Loucy (cell line): Measurements from ENCODE around the gene TBX10.

ENCODE experiments used
- EZH2phosphoT487 ChIP-seq: fragments of 200-600 bp; IDR thresholded peaks from 2 replicates; pipeline ENCODE4 v1.6.1; 2018; ENCODE audit warnings: antibody characterized with exemption, mild to moderate bottlenecking, moderate library complexity, borderline replicate concordance
- TF ChIP-seq, protein P1 (sequence below): fragments of 200-600 bp; sonication (generic); conservative IDR thresholded peaks from 2 replicates; pipeline ENCODE4 v1.5.1; 2014; ENCODE audit warnings: mild to moderate bottlenecking, antibody characterized with exemption, low read length

DNA sequence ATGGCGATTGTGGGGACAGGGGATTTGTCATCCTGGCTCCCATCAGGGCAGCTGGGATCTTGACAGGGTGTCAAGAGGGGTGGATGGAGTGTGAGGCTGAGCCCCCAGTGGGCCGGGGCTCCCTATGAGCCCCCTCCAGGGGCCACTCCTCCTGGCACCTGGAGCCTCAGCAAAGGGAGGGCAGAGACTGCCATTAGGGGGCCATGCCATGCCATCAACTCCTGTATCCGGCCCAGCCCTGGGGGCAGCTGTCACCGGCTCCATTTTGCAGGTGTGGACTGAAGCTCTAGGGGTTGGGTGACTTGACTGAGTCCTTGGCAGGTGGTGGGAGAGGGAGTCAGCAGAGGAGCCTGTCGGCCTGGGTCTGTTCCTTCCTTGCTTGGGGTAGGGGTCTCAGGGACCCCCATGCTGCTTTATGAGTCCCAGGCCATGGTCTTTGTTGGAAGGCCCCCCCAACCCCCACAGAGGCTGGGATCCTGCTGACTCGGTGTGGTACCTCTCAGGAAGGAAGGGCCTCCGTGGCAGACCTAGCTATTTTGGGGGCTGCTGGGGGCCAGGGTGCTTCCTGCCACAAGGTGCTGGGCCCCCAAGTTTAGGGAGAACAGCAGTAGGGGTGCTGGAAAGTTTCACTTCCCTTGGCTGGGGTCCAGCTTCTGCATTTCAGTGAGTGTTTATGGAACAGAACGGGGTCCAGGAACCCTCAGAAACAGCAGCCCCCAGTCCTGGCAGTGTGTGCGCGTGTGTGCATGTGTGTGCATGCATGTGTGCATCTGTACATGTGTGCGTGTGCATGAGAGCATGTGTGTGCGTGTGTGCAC, 9.4 kb upstream of the TBX10 start:
- TF ChIP-seq, protein P1, sequence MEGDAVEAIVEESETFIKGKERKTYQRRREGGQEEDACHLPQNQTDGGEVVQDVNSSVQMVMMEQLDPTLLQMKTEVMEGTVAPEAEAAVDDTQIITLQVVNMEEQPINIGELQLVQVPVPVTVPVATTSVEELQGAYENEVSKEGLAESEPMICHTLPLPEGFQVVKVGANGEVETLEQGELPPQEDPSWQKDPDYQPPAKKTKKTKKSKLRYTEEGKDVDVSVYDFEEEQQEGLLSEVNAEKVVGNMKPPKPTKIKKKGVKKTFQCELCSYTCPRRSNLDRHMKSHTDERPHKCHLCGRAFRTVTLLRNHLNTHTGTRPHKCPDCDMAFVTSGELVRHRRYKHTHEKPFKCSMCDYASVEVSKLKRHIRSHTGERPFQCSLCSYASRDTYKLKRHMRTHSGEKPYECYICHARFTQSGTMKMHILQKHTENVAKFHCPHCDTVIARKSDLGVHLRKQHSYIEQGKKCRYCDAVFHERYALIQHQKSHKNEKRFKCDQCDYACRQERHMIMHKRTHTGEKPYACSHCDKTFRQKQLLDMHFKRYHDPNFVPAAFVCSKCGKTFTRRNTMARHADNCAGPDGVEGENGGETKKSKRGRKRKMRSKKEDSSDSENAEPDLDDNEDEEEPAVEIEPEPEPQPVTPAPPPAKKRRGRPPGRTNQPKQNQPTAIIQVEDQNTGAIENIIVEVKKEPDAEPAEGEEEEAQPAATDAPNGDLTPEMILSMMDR, result no peak
- no peak for TF ChIP-seq EZH2phosphoT487
